ENCODE data around the gene GDF7.

The GDF7 gene

DNA sequence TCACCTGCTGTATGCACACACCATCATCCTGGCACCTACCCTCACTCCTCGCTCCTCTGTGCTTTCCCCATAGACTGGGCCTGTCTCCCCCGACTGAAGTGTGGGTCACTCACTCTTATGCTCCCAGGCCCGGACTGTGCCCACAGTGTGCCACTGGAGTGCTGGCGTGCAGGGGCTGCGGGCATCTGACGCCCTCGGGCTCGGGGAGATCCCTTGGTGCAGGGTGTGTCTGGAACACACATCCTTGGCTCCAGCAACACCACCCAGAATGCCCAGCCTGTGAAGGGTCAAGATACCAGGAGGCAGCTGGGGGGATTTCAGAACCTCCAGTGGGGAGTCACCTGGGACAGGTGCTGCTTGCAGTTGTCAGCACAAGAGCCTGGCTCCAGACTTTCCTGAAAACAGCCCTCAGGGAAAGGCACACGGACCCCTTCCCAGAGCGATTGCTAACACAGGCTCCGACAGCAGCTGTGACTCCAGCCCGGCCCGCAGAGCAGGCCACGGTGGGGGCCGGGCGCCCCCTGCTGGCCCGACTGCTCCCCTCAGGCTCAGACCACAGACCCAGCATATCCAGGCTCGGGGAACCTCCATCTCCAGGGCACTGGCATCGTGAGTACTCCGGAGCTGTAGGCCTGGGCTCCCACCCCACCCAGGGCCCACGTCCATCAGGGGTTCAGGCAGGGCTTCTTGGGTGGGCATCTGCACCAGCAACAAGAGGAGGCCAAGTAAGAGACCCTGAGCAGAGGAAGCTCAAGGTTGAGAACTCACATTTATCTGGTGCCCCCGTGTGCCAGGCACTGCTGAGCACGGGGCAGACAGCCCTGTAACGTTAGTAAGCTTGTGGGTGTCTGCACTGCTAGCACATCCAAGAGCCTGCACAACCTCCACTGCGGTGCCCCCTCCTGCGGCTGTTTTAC, 24.6 kb upstream of the GDF7 start:
- Histone ChIP-seq H3K27ac (no peak overlapping the region), H3K79me2 (no peaks in the 10 kb centered on the region), H3K9ac (no peak overlapping the region), H3K4me3 (ENCODE audit: low read depth, low read length) (no peak overlapping the region), H3K4me2 (ENCODE audit: low read length) (no peak overlapping the region), H3K9me3 (ENCODE audit: control insufficient read depth, low read length) (no peaks in the 10 kb centered on the region), H3K27me3 (ENCODE audit: control insufficient read depth, insufficient read depth, low read length) (no peaks in the 10 kb centered on the region), H3K4me1 (no peaks in the 10 kb centered on the region), H2AFZ (peak overlapping the region; percentile 50), H3K36me3 (ENCODE audit: control insufficient read depth, insufficient read depth, low read length) (no peaks in the 10 kb centered on the region)
- TF ChIP-seq, protein P1, sequence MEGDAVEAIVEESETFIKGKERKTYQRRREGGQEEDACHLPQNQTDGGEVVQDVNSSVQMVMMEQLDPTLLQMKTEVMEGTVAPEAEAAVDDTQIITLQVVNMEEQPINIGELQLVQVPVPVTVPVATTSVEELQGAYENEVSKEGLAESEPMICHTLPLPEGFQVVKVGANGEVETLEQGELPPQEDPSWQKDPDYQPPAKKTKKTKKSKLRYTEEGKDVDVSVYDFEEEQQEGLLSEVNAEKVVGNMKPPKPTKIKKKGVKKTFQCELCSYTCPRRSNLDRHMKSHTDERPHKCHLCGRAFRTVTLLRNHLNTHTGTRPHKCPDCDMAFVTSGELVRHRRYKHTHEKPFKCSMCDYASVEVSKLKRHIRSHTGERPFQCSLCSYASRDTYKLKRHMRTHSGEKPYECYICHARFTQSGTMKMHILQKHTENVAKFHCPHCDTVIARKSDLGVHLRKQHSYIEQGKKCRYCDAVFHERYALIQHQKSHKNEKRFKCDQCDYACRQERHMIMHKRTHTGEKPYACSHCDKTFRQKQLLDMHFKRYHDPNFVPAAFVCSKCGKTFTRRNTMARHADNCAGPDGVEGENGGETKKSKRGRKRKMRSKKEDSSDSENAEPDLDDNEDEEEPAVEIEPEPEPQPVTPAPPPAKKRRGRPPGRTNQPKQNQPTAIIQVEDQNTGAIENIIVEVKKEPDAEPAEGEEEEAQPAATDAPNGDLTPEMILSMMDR (IDR thresholded peaks at IDR 0.05): peak; percentile 94

DNA sequence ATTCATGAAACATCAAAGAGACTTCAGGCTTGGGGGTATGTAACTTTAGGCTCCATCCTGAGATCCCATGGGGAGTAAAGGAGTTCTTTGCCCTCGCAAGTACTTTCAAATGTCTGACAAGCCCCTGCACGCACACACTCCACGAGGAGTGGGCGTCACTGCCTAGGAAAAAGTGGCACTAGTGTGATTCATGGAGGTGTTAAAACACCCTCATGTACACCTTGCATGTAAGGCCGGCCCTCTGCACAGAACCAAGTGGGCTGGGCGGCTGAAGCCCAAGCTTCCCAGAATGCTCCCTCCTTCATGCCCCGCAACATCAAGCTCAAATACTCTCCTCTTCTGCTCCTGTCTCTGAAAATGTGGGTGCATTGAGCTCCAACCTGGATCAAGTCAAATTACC, 23.9 kb upstream of the GDF7 start:
- Histone ChIP-seq H3K9ac (no peak overlapping the region), H3K79me2 (no peaks in the 10 kb centered on the region), H3K9me3 (ENCODE audit: control insufficient read depth, low read length) (no peaks in the 10 kb centered on the region), H3K4me2 (ENCODE audit: low read length) (no peak overlapping the region), H2AFZ (no peak overlapping the region), H3K36me3 (ENCODE audit: control insufficient read depth, insufficient read depth, low read length) (no peaks in the 10 kb centered on the region), H3K4me1 (no peaks in the 10 kb centered on the region), H3K4me3 (ENCODE audit: low read depth, low read length) (no peak overlapping the region), H3K27me3 (ENCODE audit: control insufficient read depth, insufficient read depth, low read length) (no peaks in the 10 kb centered on the region), H3K27ac (no peak overlapping the region)
- TF ChIP-seq, protein P1 (IDR thresholded peaks at IDR 0.05): no peak

DNA sequence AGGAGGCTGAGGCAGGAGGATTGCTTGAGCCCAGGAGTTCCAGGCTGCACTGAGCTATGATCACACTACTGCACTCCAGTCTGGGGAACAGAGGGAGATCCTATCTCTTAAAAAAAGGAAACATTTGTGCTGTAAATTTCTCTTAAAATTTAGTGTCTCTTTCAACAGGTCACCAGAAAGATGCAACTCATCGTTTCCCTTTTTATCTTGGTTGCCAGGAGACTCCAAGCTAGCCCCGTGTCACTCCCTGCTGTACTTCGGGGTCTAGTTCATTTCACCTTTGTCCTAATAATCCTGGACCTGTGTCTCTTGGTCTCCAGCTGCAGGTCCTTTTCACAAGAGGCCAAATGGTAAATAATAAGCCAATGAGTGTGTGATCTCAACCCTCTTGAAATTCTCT, 23.1 kb upstream of the GDF7 start:
- TF ChIP-seq, protein P1 (IDR thresholded peaks at IDR 0.05): no peak
- H3K36me3 ChIP-seq (ENCODE audit: control insufficient read depth, insufficient read depth, low read length): no peaks in the 10 kb centered on the region
- H3K27ac ChIP-seq: no peak overlapping the region
- no peaks in the 10 kb centered on the region for H3K79me2 ChIP-seq
- H3K27me3 ChIP-seq (ENCODE audit: control insufficient read depth, insufficient read depth, low read length): no peaks in the 10 kb centered on the region
- no peak overlapping the region for H3K9ac ChIP-seq
- no peaks in the 10 kb centered on the region for H3K9me3 ChIP-seq (ENCODE audit: control insufficient read depth, low read length)
- no peak overlapping the region for H3K4me2 ChIP-seq (ENCODE audit: low read length)
- no peak overlapping the region for H2AFZ ChIP-seq
- no peaks in the 10 kb centered on the region for H3K4me1 ChIP-seq
- H3K4me3 ChIP-seq (ENCODE audit: low read depth, low read length): no peak overlapping the region

DNA sequence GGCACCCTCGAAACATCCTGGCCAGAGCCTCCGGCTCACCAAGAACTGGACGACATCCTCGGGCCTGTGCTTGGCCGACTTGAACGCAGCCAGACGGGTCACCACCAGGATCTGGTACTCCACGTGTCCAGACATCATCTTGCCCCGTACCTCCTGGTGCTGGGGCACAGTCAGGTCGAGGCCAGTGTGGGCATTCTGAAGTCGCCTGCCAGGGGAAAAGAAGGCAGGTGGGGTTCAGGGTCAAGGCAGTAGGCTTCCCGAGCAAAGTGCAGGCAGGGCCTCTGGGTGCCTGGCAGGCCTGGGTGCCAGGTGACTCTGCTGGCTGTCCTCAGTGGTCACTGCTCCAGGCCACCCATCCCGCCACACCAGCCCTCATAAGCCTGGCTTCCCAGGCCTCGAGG, 21.6 kb upstream of the GDF7 start:
- peaks cover 12% of the 10 kb centered on the region for H3K4me1 ChIP-seq
- no peak overlapping the region for H3K4me3 ChIP-seq (ENCODE audit: low read depth, low read length)
- no peak overlapping the region for H3K4me2 ChIP-seq (ENCODE audit: low read length)
- TF ChIP-seq, protein P1 (IDR thresholded peaks at IDR 0.05): no peak
- no peak overlapping the region for H3K27ac ChIP-seq
- H3K27me3 ChIP-seq (ENCODE audit: control insufficient read depth, insufficient read depth, low read length): no peaks in the 10 kb centered on the region
- H3K9ac ChIP-seq: no peak overlapping the region
- no peaks in the 10 kb centered on the region for H3K9me3 ChIP-seq (ENCODE audit: control insufficient read depth, low read length)
- no peak overlapping the region for H2AFZ ChIP-seq
- H3K36me3 ChIP-seq (ENCODE audit: control insufficient read depth, insufficient read depth, low read length): no peaks in the 10 kb centered on the region
- peaks cover 8% of the 10 kb centered on the region for H3K79me2 ChIP-seq

DNA sequence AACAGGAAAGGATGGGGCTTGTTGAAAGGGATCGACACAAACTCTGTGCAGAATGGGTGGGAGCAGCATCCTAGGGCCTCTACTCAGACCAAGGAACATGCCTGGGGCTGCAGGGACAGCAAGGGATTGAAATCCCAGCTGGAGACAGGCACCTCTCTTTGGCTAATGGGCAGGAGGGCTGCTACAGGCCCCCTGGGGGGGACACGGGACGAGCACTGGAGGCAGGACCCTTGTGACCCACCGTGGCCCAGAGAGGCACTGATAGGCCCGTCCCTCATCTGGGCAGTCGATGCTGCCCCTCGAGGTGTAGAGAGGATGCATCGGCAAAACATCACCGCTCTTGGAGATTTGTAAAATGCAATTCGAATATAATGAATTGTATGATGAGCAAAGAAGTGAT, 21.2 kb upstream of the GDF7 start:
- no peak overlapping the region for H3K9ac ChIP-seq
- peaks cover 14% of the 10 kb centered on the region for H3K4me1 ChIP-seq
- TF ChIP-seq, protein P1 (IDR thresholded peaks at IDR 0.05): no peak
- H2AFZ ChIP-seq: no peak overlapping the region
- no peaks in the 10 kb centered on the region for H3K27me3 ChIP-seq (ENCODE audit: control insufficient read depth, insufficient read depth, low read length)
- no peaks in the 10 kb centered on the region for H3K36me3 ChIP-seq (ENCODE audit: control insufficient read depth, insufficient read depth, low read length)
- no peaks in the 10 kb centered on the region for H3K9me3 ChIP-seq (ENCODE audit: control insufficient read depth, low read length)
- no peak overlapping the region for H3K4me3 ChIP-seq (ENCODE audit: low read depth, low read length)
- H3K4me2 ChIP-seq (ENCODE audit: low read length): no peak overlapping the region
- H3K79me2 ChIP-seq: peaks cover 10% of the 10 kb centered on the region
- no peak overlapping the region for H3K27ac ChIP-seq

Measured in parathyroid adenoma (tissue), 2 donors.